SU-DHL-6 (cell line): Measurements from ENCODE around the gene PEX13.

ENCODE experiments used
- CTCF ChIP-seq: fragments of 200-600 bp; sonication (generic); IDR thresholded peaks from one replicate; pipeline ENCODE4 v1.5.1; 2017; ENCODE audit warnings: antibody characterized with exemption, mild to moderate bottlenecking, low read length, moderate library complexity; ENCODE audit not compliant: insufficient read depth, poor library complexity, severe bottlenecking
- EZH2phosphoT487 ChIP-seq: fragments of 200-600 bp; sonication (generic), shearing (Covaris generic); conservative IDR thresholded peaks from 2 replicates; pipeline ENCODE4 v1.6.1; 2018; ENCODE audit warnings: mild to moderate bottlenecking, antibody characterized with exemption, low read length, moderate library complexity, mixed read lengths

GRCh38 chr2:61057562-61057961 is 40.0 kb downstream of the PEX13 start:
- TF ChIP-seq CTCF: no peak
- no peak for TF ChIP-seq EZH2phosphoT487
